H1 (cell line): ENCODE results near the gene NHLRC2. TPM values are rescaled to one million over a fixed set of nuclear protein-coding genes. Genes with fewer than 3 reads are reported as not detected.

Source experiments
- CHD1 ChIP-seq: IDR thresholded peaks from 2 replicates; pipeline ENCODE4 v1.6.1; 2012; ENCODE audit warnings: low read depth, low read length, improper control_type of control experiment
- CHD2 ChIP-seq: IDR thresholded peaks from 2 replicates; pipeline ENCODE4 v1.6.1; 2012; ENCODE audit warnings: low read length, improper control_type of control experiment
- CHD7 ChIP-seq: fragments of 300-600 bp; sonication (generic); IDR thresholded peaks from 2 replicates; pipeline ENCODE4 v1.7.1; 2012; ENCODE audit warnings: low read length, moderate library complexity, mild to moderate bottlenecking, inconsistent platforms; ENCODE audit not compliant: insufficient replicate concordance
- SIN3A ChIP-seq, 2 experiments: IDR thresholded peaks in 1 of 2; conservative IDR thresholded peaks in 1 of 2; 2 replicates each; pipeline ENCODE4 v1.6.1; 2011 to 2012; ENCODE audit warnings: low read length in 2 of 2, improper control_type of control experiment in 1 of 2, low read depth in 1 of 2, mild to moderate bottlenecking in 1 of 2
- polyA plus RNA-seq, 7 experiments: library from polyadenylated mRNA; depleted of rRNA in 3 of 7; stranded (reverse) in 5 of 7; unstranded in 2 of 7; fragments of >200 nt in 5 of 7; fragments of 200-250 nt in 2 of 7; gene quantifications; 1 replicate in 5 of 7; 2 replicates in 1 of 7; 4 replicates in 1 of 7; pipeline versions ENCODE4 v1.2.1 to v1.2.3, GENCODE V29; 2011 to 2013; ENCODE audit warnings: missing spikeins in 2 of 7, mixed read lengths in 2 of 7
- total RNA-seq: library from RNA; stranded (reverse); fragmentation: NEBNext Ultra II Directional; extraction: Animal tissue kit (Norgen Biotek cat#: 25700); gene quantifications from 2 replicates; pipeline ENCODE4 v1.2.1, GENCODE V29; 2021

NHLRC2 gene
- total and polyA plus RNA-seq, 2 of the 8 experiments (the other 6 are each of a cell fraction or from before 2014, with no cell fraction given), result 4.9 to 25.6 TPM

DNA sequence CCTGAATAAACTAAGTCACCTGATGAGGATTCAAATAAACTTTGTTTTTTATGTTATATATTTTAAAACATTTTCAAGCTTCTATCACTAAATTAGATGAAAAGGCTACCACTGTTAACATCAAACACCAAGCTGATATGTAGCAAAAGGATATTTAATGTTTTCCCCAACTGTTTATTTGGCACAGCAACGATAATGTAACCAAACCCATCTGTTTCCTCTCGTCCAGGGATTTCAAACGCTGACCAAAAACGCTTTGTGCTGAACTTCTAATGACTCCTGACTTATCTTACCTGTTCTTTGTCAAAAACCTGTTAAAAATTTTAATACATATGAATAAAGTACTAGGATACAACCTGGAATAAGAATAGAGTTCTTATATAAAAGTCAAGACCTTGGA lies 31.1 kb upstream of the NHLRC2 start (continued):
- no peak for TF ChIP-seq CHD7
- no peak for TF ChIP-seq SIN3A (conservative IDR thresholded peaks at IDR 0.05 in 1 of 2, IDR thresholded peaks at IDR 0.05 in 1 of 2; ENCODE audit: low read depth in 1 of 2, low read length in 2 of 2)
- no peak for TF ChIP-seq CHD2
- no peak for TF ChIP-seq CHD1
